OCI-LY7 (cell line): ENCODE measurements around the gene RHOJ. TPM values are rescaled to one million over a fixed set of nuclear protein-coding genes. Genes with fewer than 3 reads are reported as not detected.

Experiments used
- BruUV-seq: library from RNA; stranded (reverse); fragments of 400-500 nt; replicated peaks from 2 replicates; lab custom pipeline; 2021; lab: Mats Ljungman, UMichigan
- CTCF ChIA-PET: fragments of 300-600 bp; sonication (Branson Sonifier 250); formaldehyde crosslinking; loops from one replicate; lab custom pipeline; 2022; ENCODE audit warnings: antibody characterized with exemption; ENCODE audit not compliant: unreplicated experiment; lab: Charles Lee
- POLR2A ChIA-PET: fragments of 300-600 bp; sonication (Branson Sonifier 250); formaldehyde crosslinking; loops from one replicate; lab custom pipeline; 2022; ENCODE audit warnings: antibody characterized with exemption; lab: Charles Lee
- DNase-seq: peaks from one replicate; pipeline ENCODE4 v3.0.0-alpha.2; 2015; ENCODE audit warnings: low spot score
- H2AFZ ChIP-seq: fragments of 200-600 bp; sonication (generic), shearing (Covaris generic); 2 replicates; pipeline ENCODE4 v1.6.1; 2014; ENCODE audit warnings: mild to moderate bottlenecking, antibody characterized with exemption, low read length, moderate library complexity
- H3K27ac ChIP-seq: fragments of 200-600 bp; sonication (generic); 2 replicates; pipeline ENCODE4 v1.5.1; 2014; ENCODE audit warnings: mixed run types, low read depth, mild to moderate bottlenecking, moderate library complexity, low read length, inconsistent platforms; ENCODE audit not compliant: poor library complexity, severe bottlenecking
- H3K36me3 ChIP-seq: fragments of 200-600 bp; sonication (generic); 2 replicates; pipeline ENCODE4 v1.6.1; 2014; ENCODE audit warnings: mild to moderate bottlenecking, antibody characterized with exemption, low read length, moderate library complexity, mixed read lengths; ENCODE audit not compliant: insufficient read depth
- H3K4me1 ChIP-seq: fragments of 200-600 bp; sonication (generic); 2 replicates; pipeline ENCODE4 v1.5.1; 2014; ENCODE audit warnings: mild to moderate bottlenecking, low read length; ENCODE audit not compliant: insufficient read depth, poor library complexity, severe bottlenecking
- H3K4me2 ChIP-seq: fragments of 200-600 bp; sonication (generic); 2 replicates; pipeline ENCODE4 v1.6.1; 2014; ENCODE audit warnings: mild to moderate bottlenecking, low read length
- H3K4me3 ChIP-seq: fragments of 200-600 bp; sonication (generic); 2 replicates; pipeline ENCODE4 v1.5.1; 2014; ENCODE audit warnings: mild to moderate bottlenecking, low read depth, low read length; ENCODE audit not compliant: poor library complexity, severe bottlenecking
- H3K79me2 ChIP-seq: fragments of 200-600 bp; sonication (generic); 2 replicates; pipeline ENCODE4 v1.6.1; 2016; ENCODE audit warnings: low read depth, mild to moderate bottlenecking, low read length, moderate library complexity, mixed read lengths; ENCODE audit not compliant: insufficient read depth
- H3K9me2 ChIP-seq: fragments of 200-600 bp; sonication (generic); 2 replicates; pipeline ENCODE4 v1.6.1; 2016; ENCODE audit warnings: mild to moderate bottlenecking, low read length, mixed read lengths; ENCODE audit not compliant: insufficient read depth
- H3K9me3 ChIP-seq: fragments of 200-600 bp; sonication (generic); 2 replicates; pipeline ENCODE4 v1.6.1; 2014; ENCODE audit warnings: mild to moderate bottlenecking, mixed run types, low read length, mixed read lengths
- H4K20me1 ChIP-seq: fragments of 200-600 bp; sonication (generic); 2 replicates; pipeline ENCODE4 v1.6.1; 2014; ENCODE audit warnings: mild to moderate bottlenecking, antibody characterized with exemption, low read length, moderate library complexity, mixed read lengths; ENCODE audit not compliant: insufficient read depth
- CTCF ChIP-seq: fragments of 200-600 bp; sonication (generic); conservative IDR thresholded peaks from 2 replicates; pipeline ENCODE4 v1.5.1; 2014; ENCODE audit warnings: mild to moderate bottlenecking, antibody characterized with exemption, low read length, moderate library complexity, mixed read lengths
- EZH2phosphoT487 ChIP-seq: fragments of 200-600 bp; sonication (generic); IDR thresholded peaks from 2 replicates; pipeline ENCODE4 v1.6.1; 2018; ENCODE audit warnings: low read depth, borderline replicate concordance, mild to moderate bottlenecking, mixed run types, antibody characterized with exemption, low read length, moderate library complexity, mixed read lengths
- intact Hi-C: fragments of 100-400 bp; cut with micrococcal nuclease; formaldehyde crosslinking; loops from one replicate; pipeline ENCODE4 v1.10.0; 2022; ENCODE audit not compliant: unreplicated experiment
- total RNA-seq, 2 experiments: library from RNA; depleted of rRNA in 1 of 2; stranded (reverse); fragments of >200 nt in 1 of 2; shearing (Covaris generic) in 1 of 2; gene quantifications; 2 replicates each; pipeline ENCODE4 v1.2.3, GENCODE V29; 2014 to 2022

The RHOJ gene
- total RNA-seq, 2 experiments from 2014 or later: not detected

- Histone ChIP-seq H3K4me1 (no peaks in the 10 kb centered on the region), H3K9me2 (no peaks in the 10 kb centered on the region), H3K4me3 (no peak overlapping the region), H3K27ac (no peak overlapping the region), H3K36me3 (no peaks in the 10 kb centered on the region), H2AFZ (no peak overlapping the region), H3K9me3 (no peaks in the 10 kb centered on the region), H3K79me2 (no peaks in the 10 kb centered on the region), H3K4me2 (no peak overlapping the region), H4K20me1 (no peaks in the 10 kb centered on the region)
- no peak for DNase-seq
- TF ChIP-seq EZH2phosphoT487 (no peak), CTCF (no peak)
- CTCF ChIA-PET: no interaction called here
- no TSS peak for BruUV-seq
- POLR2A ChIA-PET: interaction anchor here (0.7 kb wide), 1 partner anchor 31 kb away, joined by 3 read pairs; no protein-coding TSS in a partner anchor
- intact Hi-C loops: no loop called here
Observed at GRCh38 chr14:63257299-63257698, 53.1 kb downstream of the RHOJ start.

DNA sequence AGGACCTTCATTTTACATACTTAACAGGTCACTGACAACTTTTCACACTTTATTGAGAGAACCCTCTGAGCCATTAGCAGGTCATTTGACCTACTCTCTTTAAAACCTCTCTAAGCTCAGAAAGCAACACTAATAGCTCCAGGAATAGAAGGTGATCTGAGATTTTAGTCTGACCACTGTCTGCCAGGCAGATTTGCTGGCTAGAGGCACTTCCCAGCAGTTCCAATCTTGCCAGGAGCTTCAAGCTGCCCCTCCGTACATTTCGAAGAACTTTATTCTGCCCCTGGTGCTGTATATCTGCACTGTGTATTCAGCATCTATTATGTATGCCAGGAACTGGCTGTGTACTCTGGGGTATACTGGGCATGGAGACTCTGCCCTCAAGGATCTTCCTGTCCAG is 58.2 kb downstream of the RHOJ start:
- Histone ChIP-seq H3K4me2 (no peak overlapping the region), H4K20me1 (no peaks in the 10 kb centered on the region), H3K36me3 (no peaks in the 10 kb centered on the region), H2AFZ (no peak overlapping the region), H3K79me2 (no peaks in the 10 kb centered on the region), H3K9me2 (no peaks in the 10 kb centered on the region), H3K9me3 (0 out of 2 replicates have a peak, but pooled peaks cover 9% of the 10 kb centered on the region), H3K27ac (no peak overlapping the region), H3K4me3 (no peak overlapping the region), H3K4me1 (no peaks in the 10 kb centered on the region)
- DNase-seq: no peak
- BruUV-seq: no TSS peak
- ChIA-PET CTCF (no interaction called here), POLR2A (interaction anchor here (0.6 kb wide), 1 partner anchor 40 kb away, joined by 3 read pairs; no protein-coding TSS in a partner anchor)
- intact Hi-C loops: no loop called here
- TF ChIP-seq CTCF (no peak), EZH2phosphoT487 (no peak)

GRCh38 chr14:63266106-63266505 is 61.9 kb downstream of the RHOJ start:
- Histone ChIP-seq H3K4me1 (no peaks in the 10 kb centered on the region), H3K79me2 (no peaks in the 10 kb centered on the region), H3K9me2 (no peaks in the 10 kb centered on the region), H3K9me3 (0 out of 2 replicates have a peak, but pooled peaks cover 9% of the 10 kb centered on the region), H3K4me3 (no peak overlapping the region), H3K4me2 (no peak overlapping the region), H3K36me3 (no peaks in the 10 kb centered on the region), H4K20me1 (no peaks in the 10 kb centered on the region), H3K27ac (no peak overlapping the region), H2AFZ (no peak overlapping the region)
- intact Hi-C loops: no loop called here
- BruUV-seq: no TSS peak
- ChIA-PET CTCF (no interaction called here), POLR2A (no interaction called here)
- no peak for DNase-seq
- TF ChIP-seq EZH2phosphoT487 (no peak), CTCF (no peak)
